ENCODE data around the gene TNKS1BP1.

DNA sequence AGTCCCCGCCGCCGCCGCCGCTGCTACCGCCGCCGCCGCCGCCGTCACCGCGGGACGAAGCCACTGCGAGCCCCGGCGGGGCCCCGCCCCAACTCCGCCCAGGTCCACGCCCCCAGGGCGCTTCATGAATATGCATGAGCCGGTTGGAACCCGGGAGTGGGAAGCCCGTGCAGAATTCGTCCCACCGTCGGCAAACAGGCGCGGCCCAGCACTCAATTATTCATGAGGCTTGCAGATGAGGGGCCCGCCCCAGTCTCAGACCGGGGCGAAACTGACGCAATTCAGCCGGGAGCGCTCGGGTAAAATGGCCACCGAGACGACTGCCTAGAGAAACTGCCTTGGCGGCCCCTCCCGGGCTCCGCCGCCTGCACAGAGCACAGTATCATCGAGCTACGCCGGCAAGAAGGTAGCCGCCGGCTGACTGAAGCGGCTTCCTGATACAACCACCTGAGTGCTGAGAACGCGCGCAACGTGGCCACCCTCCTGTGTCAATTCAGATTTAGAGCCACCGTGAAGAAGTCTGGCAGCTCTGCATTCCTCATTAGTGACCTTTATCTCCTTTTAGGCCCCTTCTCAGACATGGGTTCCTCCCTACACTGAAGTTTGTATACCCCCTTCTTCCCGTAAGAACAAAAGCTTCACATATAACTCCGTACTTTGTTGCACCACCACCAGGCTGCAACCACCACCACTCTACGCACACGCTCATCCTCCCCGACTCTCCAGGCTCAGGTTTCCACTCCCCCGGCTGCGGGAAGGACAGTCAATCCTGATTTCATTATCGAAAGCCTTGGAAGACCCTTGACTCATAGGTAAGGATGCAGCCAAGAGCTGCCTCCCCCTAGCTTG is at the start of gene TNKS1BP1:
- TF ChIP-seq, protein P1, sequence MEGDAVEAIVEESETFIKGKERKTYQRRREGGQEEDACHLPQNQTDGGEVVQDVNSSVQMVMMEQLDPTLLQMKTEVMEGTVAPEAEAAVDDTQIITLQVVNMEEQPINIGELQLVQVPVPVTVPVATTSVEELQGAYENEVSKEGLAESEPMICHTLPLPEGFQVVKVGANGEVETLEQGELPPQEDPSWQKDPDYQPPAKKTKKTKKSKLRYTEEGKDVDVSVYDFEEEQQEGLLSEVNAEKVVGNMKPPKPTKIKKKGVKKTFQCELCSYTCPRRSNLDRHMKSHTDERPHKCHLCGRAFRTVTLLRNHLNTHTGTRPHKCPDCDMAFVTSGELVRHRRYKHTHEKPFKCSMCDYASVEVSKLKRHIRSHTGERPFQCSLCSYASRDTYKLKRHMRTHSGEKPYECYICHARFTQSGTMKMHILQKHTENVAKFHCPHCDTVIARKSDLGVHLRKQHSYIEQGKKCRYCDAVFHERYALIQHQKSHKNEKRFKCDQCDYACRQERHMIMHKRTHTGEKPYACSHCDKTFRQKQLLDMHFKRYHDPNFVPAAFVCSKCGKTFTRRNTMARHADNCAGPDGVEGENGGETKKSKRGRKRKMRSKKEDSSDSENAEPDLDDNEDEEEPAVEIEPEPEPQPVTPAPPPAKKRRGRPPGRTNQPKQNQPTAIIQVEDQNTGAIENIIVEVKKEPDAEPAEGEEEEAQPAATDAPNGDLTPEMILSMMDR (IDR thresholded peaks at IDR 0.05): no peak
- no peak for TF ChIP-seq EZH2 (IDR thresholded peaks at IDR 0.05)
- TF ChIP-seq EZH2phosphoT487 (IDR thresholded peaks at IDR 0.05): no peak
